HG02642 (cell line): ENCODE measurements around the gene TFF1.

ENCODE experiments used
- ATAC-seq: cut with Tn5 transposase; IDR thresholded peaks from one replicate; pipeline ENCODE4 v1.9.1; 2021; ENCODE audit warnings: mild to moderate bottlenecking; ENCODE audit not compliant: unreplicated experiment, poor library complexity

TFF1 gene

GRCh38 chr21:42400525-42400924, 34.2 kb upstream of the TFF1 start:
- ATAC-seq, result no peak

DNA sequence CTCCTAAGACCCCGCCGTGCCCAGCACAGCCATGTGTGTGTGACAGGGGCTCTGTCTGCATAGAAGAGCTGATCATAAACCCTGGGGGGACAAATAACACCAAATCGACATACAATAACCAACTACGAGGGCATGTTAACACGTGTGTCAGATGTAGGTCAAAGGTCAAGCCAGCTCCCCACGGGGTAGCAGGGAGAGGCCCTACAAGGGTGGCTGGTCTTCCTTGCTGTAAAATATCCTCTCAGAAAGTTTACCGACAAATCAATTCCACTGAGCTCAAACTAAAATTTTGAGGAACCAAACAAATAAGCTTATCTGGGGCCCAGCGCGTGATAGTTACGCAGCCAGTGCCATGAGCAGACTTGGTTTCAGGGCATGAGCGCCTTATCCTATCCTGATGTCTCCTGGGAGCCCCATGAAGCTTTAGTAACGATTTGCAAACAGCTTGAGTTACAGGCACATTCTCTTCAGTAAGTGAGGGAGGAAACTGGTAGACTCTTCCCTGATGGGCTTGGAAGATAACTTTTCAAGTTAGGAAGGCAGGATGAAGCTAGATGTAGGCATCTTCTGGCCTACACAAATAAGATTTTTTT, 32.2 kb upstream of the TFF1 start:
- ATAC-seq, result no peak

- no peak for ATAC-seq
Measured at GRCh38 chr21:42397746-42398394, 31.5 kb upstream of the TFF1 start.

- ATAC-seq, result no peak
Measured at GRCh38 chr21:42396799-42397745, 30.7 kb upstream of the TFF1 start.

DNA sequence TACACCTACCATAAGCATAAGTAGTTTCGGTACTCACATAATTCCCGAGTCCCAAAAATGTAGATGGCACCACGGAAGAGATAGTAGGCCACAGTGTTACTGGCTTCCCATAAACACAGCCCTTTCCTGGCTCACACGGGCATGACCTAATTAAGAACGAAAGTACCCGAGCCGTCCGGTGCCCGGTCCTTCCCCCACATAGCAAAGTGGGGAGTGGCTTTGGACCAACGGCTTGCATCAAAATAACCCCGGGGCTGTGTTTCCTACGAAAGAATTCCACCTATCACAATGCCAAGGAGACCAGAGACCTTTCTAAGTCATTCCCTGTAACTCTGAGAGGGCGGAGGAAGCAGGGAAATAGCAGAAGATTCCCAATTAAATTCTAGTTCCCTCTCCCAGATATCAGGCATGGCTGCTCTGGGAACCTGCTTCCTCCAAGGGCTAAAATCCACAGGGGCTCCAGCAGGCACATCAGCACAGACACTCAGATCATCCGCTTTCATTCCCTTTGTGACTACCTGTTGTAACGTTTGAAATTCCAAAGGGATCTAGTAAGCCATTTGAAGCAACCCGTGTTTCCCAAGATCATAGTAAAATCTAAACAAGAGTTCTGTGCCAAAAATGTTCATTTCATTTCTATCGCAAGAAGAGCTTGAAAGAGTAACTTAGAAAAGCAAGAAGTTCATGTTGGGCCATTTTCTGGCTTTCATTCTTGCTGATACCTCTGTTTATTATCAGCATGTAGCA, 29.7 kb upstream of the TFF1 start, which contains the start of gene TMPRSS3:
Gene TMPRSS3 (minus strand): TSS at position 148 of the 747 bp plus-strand sequence. CDS start 635 bp downstream, outside the sequence.
- ATAC-seq, result no peak

GRCh38 chr21:42395302-42395701, 29.0 kb upstream of the TFF1 start:
- ATAC-seq, result no peak

GRCh38 chr21:42393443-42393950, 27.2 kb upstream of the TFF1 start:
- ATAC-seq, result no peak

GRCh38 chr21:42392731-42393442, 26.6 kb upstream of the TFF1 start:
- peak; percentile 73 for ATAC-seq

DNA sequence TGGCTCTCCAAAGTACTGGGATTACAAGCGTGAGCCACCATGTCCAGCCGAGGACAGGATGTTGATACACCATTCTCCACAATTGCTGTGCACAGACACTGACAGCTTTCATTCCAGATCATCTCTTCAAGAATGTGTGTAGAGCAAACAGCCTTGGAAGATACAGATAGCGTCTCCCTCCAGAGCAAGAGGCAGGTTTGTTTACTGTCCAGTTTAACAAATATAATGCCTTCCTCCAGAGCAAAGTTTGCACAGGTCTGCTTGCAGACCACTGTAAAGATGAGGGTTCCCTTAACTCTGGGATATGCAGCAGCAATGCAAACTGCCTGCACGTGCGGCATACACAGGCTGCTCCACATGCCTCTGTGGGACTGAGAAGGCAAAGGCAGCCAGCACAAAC, 25.0 kb upstream of the TFF1 start:
- no peak for ATAC-seq

GRCh38 chr21:42390696-42391095, 24.4 kb upstream of the TFF1 start:
- ATAC-seq, result no peak

- ATAC-seq, result no peak
Measured at GRCh38 chr21:42390193-42390592, 23.9 kb upstream of the TFF1 start.

DNA sequence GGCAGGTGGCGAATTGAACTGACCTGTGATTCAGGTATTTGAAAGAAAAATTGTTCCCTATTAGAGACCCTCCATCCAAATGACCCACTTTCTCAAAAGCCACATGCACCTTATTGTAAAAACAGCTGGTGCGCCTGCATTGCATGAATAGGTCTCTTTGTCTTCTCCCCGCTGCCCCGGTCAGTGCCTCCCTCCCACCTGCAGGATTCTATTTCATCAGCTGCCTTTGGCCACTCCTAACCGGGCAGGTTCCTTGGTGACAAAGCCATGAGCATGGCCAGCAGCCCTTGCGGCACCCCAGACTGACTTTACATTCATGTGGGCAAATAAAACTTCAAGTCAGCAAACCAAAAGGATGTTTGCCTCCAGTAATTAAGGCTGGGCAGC, 23.1 kb upstream of the TFF1 start:
- no peak for ATAC-seq

GRCh38 chr21:42388740-42389448, 22.6 kb upstream of the TFF1 start:
- ATAC-seq, result no peak

- no peak for ATAC-seq
Measured at GRCh38 chr21:42387843-42388340, 21.6 kb upstream of the TFF1 start.

DNA sequence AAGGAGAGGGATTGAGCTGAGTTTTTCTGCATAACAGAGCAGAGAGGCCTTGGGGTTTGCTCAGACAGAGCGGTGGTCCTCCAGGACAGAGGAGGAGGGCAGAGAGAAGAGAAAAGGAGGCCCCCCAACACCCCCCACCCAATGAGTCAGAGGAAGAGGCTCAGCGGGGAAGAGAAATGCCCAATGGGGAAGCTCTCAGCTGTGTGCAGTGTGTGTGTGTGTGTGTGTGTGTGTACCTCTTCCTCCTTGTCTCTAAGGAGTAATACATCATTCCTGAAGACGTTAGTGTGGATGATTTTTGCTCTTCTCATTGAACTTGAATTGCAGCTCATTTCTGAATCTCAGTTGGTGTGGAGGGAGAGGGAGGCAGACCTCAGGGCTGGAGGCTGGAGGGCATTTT, 20.8 kb upstream of the TFF1 start:
- ATAC-seq, result no peak

DNA sequence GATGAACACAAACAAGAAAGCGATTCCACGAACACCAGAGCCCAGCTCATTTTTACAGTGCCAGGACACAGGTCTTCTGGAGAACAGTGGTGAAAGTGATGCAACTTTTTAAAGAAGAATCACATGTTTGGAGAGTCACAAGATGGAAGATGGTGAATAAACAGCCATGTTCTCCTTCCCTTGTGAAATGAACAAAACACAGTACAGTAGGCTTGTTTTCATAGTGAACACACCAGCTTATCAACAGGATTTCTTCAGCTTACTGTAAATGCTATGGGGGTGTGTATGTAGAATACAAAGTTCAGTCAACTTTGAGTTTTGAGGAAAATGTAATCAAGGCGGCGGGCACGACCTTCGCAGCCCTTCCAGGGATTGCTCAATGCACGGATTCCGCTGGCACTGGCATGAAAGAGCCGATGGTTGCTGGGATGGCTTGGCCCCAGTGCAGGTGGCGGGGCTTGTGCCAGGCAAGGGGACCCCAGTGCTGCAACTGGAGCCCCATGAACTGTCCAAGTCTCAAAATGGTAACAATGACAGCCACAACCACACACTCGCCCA, 19.8 kb upstream of the TFF1 start:
- ATAC-seq, result no peak

GRCh38 chr21:42385619-42386018, 19.3 kb upstream of the TFF1 start:
- ATAC-seq, result no peak

DNA sequence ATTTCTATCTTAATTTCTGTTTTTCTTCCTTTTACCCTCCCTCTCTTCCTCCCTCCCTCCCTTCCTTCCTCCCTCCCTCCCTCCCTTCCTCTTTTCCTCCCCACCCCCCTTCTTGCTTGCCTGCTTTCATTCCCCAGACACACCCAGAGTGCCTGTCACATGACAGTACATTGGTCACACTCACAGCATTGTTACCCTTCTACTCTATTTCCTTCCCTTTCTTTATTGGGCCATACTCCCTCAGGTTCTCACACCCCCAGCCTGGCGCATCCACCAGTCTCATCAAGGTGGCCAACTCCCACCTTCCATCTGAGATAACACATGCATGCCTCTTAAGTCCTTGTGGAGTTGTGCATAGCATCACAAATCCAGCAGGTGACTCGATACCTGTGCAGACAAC, 18.7 kb upstream of the TFF1 start:
- ATAC-seq, result no peak
